WTC11 (cell line): ENCODE measurements around the gene RNASE9.
"Not testable (repeated sequence)": the region's sequence is repeated elsewhere in the genome, so short reads cannot be mapped to it uniquely, and the experiment has no call there.

Experiments used
- ELF4 ChIP-seq: sonication (generic); formaldehyde crosslinking; IDR thresholded peaks from 2 replicates; pipeline ENCODE4 v1.8.1; 2022; ENCODE audit warnings: low read depth, mild to moderate bottlenecking, moderate library complexity, missing genetic modification reagents
- IRF2 ChIP-seq: sonication (generic); formaldehyde crosslinking; IDR thresholded peaks from 2 replicates; pipeline ENCODE4 v1.8.0; 2022; ENCODE audit warnings: low read depth, missing genetic modification reagents, borderline replicate concordance
- NR3C1 ChIP-seq: sonication (generic); formaldehyde crosslinking; conservative IDR thresholded peaks from 2 replicates; pipeline ENCODE4 v1.8.1; 2023; ENCODE audit warnings: low read depth, mild to moderate bottlenecking, missing genetic modification reagents
- SP1 ChIP-seq: sonication (generic); formaldehyde crosslinking; conservative IDR thresholded peaks from 2 replicates; pipeline ENCODE4 v1.8.1; 2022; ENCODE audit warnings: missing genetic modification reagents
- TCF7 ChIP-seq: sonication (generic); formaldehyde crosslinking; IDR thresholded peaks from 2 replicates; pipeline ENCODE4 v1.8.0; 2022; ENCODE audit warnings: mild to moderate bottlenecking, low read depth, missing genetic modification reagents, moderate library complexity
- USF2 ChIP-seq: sonication (generic); formaldehyde crosslinking; IDR thresholded peaks from 2 replicates; pipeline ENCODE4 v1.8.1; 2023; ENCODE audit warnings: mild to moderate bottlenecking, missing genetic modification reagents, moderate library complexity
- TF ChIP-seq, protein P1 (sequence below): fragments of 200-600 bp; IDR thresholded peaks from 2 replicates; pipeline ENCODE4 v1.8.0; 2022; ENCODE audit warnings: antibody characterized with exemption

GRCh38 chr14:20506752-20507151, 54.1 kb downstream of the RNASE9 start:
- TF ChIP-seq, protein P1, sequence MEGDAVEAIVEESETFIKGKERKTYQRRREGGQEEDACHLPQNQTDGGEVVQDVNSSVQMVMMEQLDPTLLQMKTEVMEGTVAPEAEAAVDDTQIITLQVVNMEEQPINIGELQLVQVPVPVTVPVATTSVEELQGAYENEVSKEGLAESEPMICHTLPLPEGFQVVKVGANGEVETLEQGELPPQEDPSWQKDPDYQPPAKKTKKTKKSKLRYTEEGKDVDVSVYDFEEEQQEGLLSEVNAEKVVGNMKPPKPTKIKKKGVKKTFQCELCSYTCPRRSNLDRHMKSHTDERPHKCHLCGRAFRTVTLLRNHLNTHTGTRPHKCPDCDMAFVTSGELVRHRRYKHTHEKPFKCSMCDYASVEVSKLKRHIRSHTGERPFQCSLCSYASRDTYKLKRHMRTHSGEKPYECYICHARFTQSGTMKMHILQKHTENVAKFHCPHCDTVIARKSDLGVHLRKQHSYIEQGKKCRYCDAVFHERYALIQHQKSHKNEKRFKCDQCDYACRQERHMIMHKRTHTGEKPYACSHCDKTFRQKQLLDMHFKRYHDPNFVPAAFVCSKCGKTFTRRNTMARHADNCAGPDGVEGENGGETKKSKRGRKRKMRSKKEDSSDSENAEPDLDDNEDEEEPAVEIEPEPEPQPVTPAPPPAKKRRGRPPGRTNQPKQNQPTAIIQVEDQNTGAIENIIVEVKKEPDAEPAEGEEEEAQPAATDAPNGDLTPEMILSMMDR, result not testable (repeated sequence)
- not testable (repeated sequence) for TF ChIP-seq SP1; NR3C1 (CRISPR knock-in tag); USF2; IRF2; ELF4; TCF7 (CRISPR knock-in tag)
